Measurements from ENCODE around the gene JKAMP. TPM values are rescaled to one million over a fixed set of nuclear protein-coding genes. Genes with fewer than 3 reads are reported as not detected.

JKAMP gene
- polyA plus RNA-seq, 2 donors: 9.7 to 18.7 TPM

DNA sequence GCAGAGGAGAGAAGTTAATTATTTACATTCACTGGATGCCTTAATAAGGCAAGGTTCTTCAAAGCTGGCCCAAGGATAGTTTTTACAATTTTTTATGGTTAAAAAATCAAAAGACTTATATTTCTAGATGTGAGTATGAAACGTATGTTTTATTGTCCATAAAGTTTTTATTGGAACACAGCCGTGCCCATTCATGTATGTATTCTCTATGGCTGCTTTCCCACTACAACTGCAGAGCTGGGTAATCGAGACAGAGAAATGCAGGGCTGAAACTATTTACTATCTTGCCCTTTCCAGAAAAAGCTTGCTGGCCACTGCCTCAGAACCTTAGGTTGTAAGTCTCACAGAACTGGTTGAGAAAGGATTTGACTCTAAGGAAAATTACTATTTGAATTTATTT, 16.4 kb downstream of the JKAMP start:
- WGBS, 2 donors: 79 to 87% methylated on average over 3 of the region's 3 CpGs
- H3K36me3 ChIP-seq (ENCODE audit: control insufficient read depth in 2 of 2, insufficient read depth in 2 of 2, low read length in 1 of 2): no peaks in the 10 kb centered on the region
- H3K4me3 ChIP-seq (ENCODE audit: low read depth in 1 of 2, low read length in 2 of 2): no peak overlapping the region
- H3K4me1 ChIP-seq (ENCODE audit: control insufficient read depth in 2 of 2, insufficient read depth in 2 of 2, low read length in 1 of 2): no peaks in the 10 kb centered on the region
- no peaks in the 10 kb centered on the region for H3K27me3 ChIP-seq (ENCODE audit: control insufficient read depth in 1 of 2, insufficient read depth in 2 of 2, low read length in 2 of 2)
- H3K27ac ChIP-seq (ENCODE audit: low read depth in 2 of 2, low read length in 1 of 2): no peak overlapping the region
- no peaks in the 10 kb centered on the region for H3K9me3 ChIP-seq (ENCODE audit: control insufficient read depth in 2 of 2, insufficient read depth in 1 of 2, low read depth in 1 of 2, low read length in 1 of 2)

DNA sequence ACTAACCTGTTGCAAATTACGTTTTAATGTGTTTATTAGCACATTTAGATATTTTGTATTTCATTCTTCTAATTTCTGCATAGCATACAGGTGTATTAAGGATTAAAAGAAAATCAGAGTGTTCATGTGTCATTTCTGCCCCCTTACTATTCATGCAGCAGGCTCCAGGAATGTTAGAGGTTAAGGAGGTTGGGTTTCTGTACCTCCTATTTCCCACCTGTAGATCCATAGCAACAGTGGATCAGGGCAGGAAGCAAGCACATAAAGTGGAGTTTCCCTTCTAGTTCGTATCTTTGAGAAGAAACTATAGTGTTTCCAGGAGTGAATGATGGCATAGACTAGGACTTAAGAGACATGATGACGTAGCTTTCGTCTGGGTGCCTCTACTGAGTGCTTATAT, 18.9 kb downstream of the JKAMP start:
- 82 to 87% methylated on average over 4 of the region's 4 CpGs for WGBS, 2 donors
- no peaks in the 10 kb centered on the region for H3K4me1 ChIP-seq (ENCODE audit: control insufficient read depth in 2 of 2, insufficient read depth in 2 of 2, low read length in 1 of 2)
- no peaks in the 10 kb centered on the region for H3K36me3 ChIP-seq (ENCODE audit: control insufficient read depth in 2 of 2, insufficient read depth in 2 of 2, low read length in 1 of 2)
- H3K27ac ChIP-seq (ENCODE audit: low read depth in 2 of 2, low read length in 1 of 2): no peak overlapping the region
- no peaks in the 10 kb centered on the region for H3K27me3 ChIP-seq (ENCODE audit: control insufficient read depth in 1 of 2, insufficient read depth in 2 of 2, low read length in 2 of 2)
- no peaks in the 10 kb centered on the region for H3K9me3 ChIP-seq (ENCODE audit: control insufficient read depth in 2 of 2, insufficient read depth in 1 of 2, low read depth in 1 of 2, low read length in 1 of 2)
- no peak overlapping the region for H3K4me3 ChIP-seq (ENCODE audit: low read depth in 1 of 2, low read length in 2 of 2)

DNA sequence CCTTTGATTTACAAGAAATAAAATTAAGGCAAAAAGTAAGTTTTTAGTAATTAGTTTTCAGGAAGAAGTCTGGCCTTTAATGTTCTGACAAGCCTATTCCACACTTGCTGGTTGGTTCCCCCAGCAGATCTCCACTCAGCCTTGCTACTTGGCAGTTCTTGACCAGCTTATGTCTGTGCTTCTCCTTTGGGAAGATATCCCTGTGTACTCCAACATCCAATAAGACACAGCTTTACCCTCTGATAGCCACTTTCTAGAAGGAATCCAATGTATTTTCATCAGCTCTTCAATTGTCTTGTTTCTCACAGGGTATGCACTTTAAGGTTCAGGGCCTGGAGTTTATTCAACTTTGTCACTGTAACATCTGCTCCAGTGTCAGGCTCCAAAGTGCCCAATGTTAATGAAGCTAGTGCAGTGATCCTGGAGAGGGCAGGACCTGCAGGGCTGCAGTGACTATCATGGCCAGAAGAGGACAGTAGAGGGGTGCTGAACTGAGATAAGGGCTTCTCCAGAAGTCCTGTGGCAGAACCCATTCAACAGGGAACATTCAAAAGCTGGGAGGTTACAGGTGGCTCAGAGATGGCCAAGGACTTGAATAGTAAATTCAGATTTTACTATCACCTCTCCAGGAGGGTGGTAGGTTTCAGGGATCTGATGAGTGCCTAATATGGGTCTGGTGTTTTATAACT, 22.9 kb downstream of the JKAMP start:
- Histone ChIP-seq H3K27me3 (ENCODE audit: control insufficient read depth in 1 of 2, insufficient read depth in 2 of 2, low read length in 2 of 2) (no peaks in the 10 kb centered on the region), H3K9me3 (ENCODE audit: control insufficient read depth in 2 of 2, insufficient read depth in 1 of 2, low read depth in 1 of 2, low read length in 1 of 2) (no peaks in the 10 kb centered on the region), H3K36me3 (ENCODE audit: control insufficient read depth in 2 of 2, insufficient read depth in 2 of 2, low read length in 1 of 2) (no peaks in the 10 kb centered on the region)

DNA sequence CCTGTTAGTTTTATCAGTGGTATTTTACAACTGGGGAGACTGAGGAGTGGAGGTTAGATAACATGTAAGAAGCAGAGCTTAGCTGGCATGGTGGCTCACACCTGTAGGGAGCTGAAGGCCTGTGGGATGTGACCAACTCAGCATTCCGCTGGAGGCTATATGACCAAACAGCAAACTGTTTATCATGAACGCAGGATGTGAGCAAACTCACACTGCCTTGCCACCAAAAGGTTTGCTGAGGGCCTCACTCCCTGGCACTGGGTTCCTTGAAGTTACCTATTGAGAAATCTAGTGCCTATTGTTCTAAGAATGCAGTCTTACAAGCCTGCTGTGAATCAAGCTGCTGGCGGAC, 23.4 kb downstream of the JKAMP start:
- no peaks in the 10 kb centered on the region for H3K4me1 ChIP-seq (ENCODE audit: control insufficient read depth in 2 of 2, insufficient read depth in 2 of 2, low read length in 1 of 2)
- 89% methylated on average over 3 of the region's 3 CpGs for WGBS, 2 donors

More for the DNA sequence above, 22.9 kb downstream of the JKAMP start:
- H3K27ac ChIP-seq (ENCODE audit: low read depth in 2 of 2, low read length in 1 of 2): no peak overlapping the region
- H3K4me3 ChIP-seq (ENCODE audit: low read depth in 1 of 2, low read length in 2 of 2): no peak overlapping the region
- H3K4me1 ChIP-seq (ENCODE audit: control insufficient read depth in 2 of 2, insufficient read depth in 2 of 2, low read length in 1 of 2): no peaks in the 10 kb centered on the region

DNA sequence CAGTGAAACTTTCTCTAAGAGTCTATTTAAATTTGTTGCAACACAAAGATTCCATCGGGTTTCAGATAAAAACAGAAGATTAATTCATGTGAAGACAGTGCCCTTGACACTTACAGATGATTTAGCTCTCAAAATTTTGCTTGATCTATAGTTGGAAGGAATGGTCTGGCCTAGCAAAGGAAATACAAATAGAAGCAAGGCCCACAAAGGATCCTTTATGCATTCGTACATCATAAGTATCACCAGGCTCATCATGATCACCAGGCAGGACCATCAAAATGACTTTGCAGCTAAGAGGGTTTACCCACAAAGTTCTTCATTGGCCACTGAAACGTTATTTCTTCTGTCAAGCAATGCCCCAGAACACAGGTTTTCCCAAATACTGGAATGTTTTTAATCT, 24.8 kb downstream of the JKAMP start:
- H3K27ac ChIP-seq (ENCODE audit: low read depth in 2 of 2, low read length in 1 of 2): no peak overlapping the region
- WGBS, 2 donors: 80 to 85% methylated on average over 3 of the region's 3 CpGs
- H3K36me3 ChIP-seq (ENCODE audit: control insufficient read depth in 2 of 2, insufficient read depth in 2 of 2, low read length in 1 of 2): no peaks in the 10 kb centered on the region
- no peaks in the 10 kb centered on the region for H3K9me3 ChIP-seq (ENCODE audit: control insufficient read depth in 2 of 2, insufficient read depth in 1 of 2, low read depth in 1 of 2, low read length in 1 of 2)
- no peaks in the 10 kb centered on the region for H3K27me3 ChIP-seq (ENCODE audit: control insufficient read depth in 1 of 2, insufficient read depth in 2 of 2, low read length in 2 of 2)
- H3K4me1 ChIP-seq (ENCODE audit: control insufficient read depth in 2 of 2, insufficient read depth in 2 of 2, low read length in 1 of 2): no peaks in the 10 kb centered on the region
- H3K4me3 ChIP-seq (ENCODE audit: low read depth in 1 of 2, low read length in 2 of 2): no peak overlapping the region

More for the DNA sequence above, 23.4 kb downstream of the JKAMP start:
- Histone ChIP-seq H3K9me3 (ENCODE audit: control insufficient read depth in 2 of 2, insufficient read depth in 1 of 2, low read depth in 1 of 2, low read length in 1 of 2) (no peaks in the 10 kb centered on the region), H3K27ac (ENCODE audit: low read depth in 2 of 2, low read length in 1 of 2) (no peak overlapping the region), H3K4me3 (ENCODE audit: low read depth in 1 of 2, low read length in 2 of 2) (no peak overlapping the region), H3K27me3 (ENCODE audit: control insufficient read depth in 1 of 2, insufficient read depth in 2 of 2, low read length in 2 of 2) (no peaks in the 10 kb centered on the region), H3K36me3 (ENCODE audit: control insufficient read depth in 2 of 2, insufficient read depth in 2 of 2, low read length in 1 of 2) (no peaks in the 10 kb centered on the region)

DNA sequence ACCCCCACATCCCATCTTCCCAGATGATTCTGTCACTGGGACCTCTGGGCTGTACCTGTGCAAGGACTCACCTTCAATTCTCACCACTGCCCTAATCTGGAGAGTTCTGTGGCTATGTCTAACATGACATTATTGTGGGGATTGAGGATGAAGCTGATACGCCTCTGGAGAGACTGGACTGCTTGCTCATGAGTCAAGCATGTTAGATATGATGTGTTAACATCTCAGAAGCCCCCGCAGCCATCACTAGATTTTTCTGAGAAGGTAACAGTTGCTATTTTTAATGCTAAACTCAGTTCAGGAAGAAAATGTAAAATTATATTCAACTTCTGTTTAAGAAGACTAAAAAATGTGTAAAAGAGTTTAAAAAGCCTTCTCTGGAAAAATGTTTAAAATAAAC, 25.7 kb downstream of the JKAMP start:
- H3K9me3 ChIP-seq (ENCODE audit: control insufficient read depth in 2 of 2, insufficient read depth in 1 of 2, low read depth in 1 of 2, low read length in 1 of 2): no peaks in the 10 kb centered on the region
- no peaks in the 10 kb centered on the region for H3K27me3 ChIP-seq (ENCODE audit: control insufficient read depth in 1 of 2, insufficient read depth in 2 of 2, low read length in 2 of 2)
- no peaks in the 10 kb centered on the region for H3K4me1 ChIP-seq (ENCODE audit: control insufficient read depth in 2 of 2, insufficient read depth in 2 of 2, low read length in 1 of 2)
- no peaks in the 10 kb centered on the region for H3K36me3 ChIP-seq (ENCODE audit: control insufficient read depth in 2 of 2, insufficient read depth in 2 of 2, low read length in 1 of 2)
- H3K4me3 ChIP-seq (ENCODE audit: low read depth in 1 of 2, low read length in 2 of 2): no peak overlapping the region
- WGBS, 2 donors: 79 to 85% methylated on average over 2 of the region's 2 CpGs
- no peak overlapping the region for H3K27ac ChIP-seq (ENCODE audit: low read depth in 2 of 2, low read length in 1 of 2)

DNA sequence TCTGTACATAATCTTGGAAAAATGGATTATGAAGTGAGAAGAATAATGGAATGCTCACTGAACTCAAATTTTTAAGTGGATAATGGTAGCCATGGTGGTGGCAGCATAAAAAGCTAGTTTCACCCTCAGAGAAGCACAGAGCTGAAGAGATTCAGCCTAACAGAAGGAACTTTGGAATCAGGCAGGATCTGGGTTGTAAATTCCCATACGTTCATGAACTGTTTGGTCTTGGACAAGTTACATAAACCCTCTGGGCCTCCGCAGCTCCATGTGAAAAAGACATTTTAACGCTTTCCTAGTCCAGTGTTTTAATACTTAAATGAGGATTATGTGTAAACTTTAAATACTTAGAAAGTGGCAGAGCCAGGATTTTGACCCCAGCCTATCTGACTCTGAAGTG, 26.6 kb downstream of the JKAMP start:
- no peaks in the 10 kb centered on the region for H3K4me1 ChIP-seq (ENCODE audit: control insufficient read depth in 2 of 2, insufficient read depth in 2 of 2, low read length in 1 of 2)
- H3K4me3 ChIP-seq (ENCODE audit: low read depth in 1 of 2, low read length in 2 of 2): no peak overlapping the region
- no peaks in the 10 kb centered on the region for H3K27me3 ChIP-seq (ENCODE audit: control insufficient read depth in 1 of 2, insufficient read depth in 2 of 2, low read length in 2 of 2)
- no peak overlapping the region for H3K27ac ChIP-seq (ENCODE audit: low read depth in 2 of 2, low read length in 1 of 2)
- H3K36me3 ChIP-seq (ENCODE audit: control insufficient read depth in 2 of 2, insufficient read depth in 2 of 2, low read length in 1 of 2): no peaks in the 10 kb centered on the region
- H3K9me3 ChIP-seq (ENCODE audit: control insufficient read depth in 2 of 2, insufficient read depth in 1 of 2, low read depth in 1 of 2, low read length in 1 of 2): no peaks in the 10 kb centered on the region
- WGBS, 2 donors: 32 to 44% methylated on average over 3 of the region's 3 CpGs

DNA sequence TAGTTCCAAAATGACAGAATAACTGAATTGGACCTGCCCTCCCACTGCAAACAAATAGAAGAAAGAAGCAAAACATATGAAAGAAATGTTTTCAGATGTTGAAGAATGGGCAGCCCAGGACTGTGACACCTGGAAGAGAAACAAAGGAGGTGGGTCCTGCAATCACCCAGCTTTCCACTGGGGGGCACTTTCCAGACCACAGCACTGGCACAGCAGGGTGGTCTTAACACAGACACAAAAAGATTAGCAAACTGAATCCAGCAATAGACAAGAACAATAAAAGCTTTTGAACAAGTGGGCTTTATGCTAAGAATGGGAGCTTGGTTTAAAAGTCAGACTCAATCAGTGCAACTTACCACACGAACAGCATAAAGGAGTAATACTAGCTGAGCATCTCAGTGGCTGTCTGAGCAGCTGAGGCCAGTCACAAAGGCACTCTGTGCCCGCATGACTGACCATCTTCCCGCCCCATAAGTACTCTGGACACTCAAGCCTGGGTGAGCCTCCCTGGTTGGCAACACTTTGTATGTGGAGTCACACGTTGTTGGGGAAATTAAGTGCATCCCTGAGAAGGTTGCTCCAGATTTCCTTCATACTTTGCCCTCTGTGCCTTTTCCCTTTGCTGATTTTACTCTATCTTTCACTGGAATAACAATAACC, 27.7 kb downstream of the JKAMP start:
- H3K27ac ChIP-seq (ENCODE audit: low read depth in 2 of 2, low read length in 1 of 2): no peak overlapping the region
- no peak overlapping the region for H3K4me3 ChIP-seq (ENCODE audit: low read depth in 1 of 2, low read length in 2 of 2)
- no peaks in the 10 kb centered on the region for H3K36me3 ChIP-seq (ENCODE audit: control insufficient read depth in 2 of 2, insufficient read depth in 2 of 2, low read length in 1 of 2)
- no peaks in the 10 kb centered on the region for H3K27me3 ChIP-seq (ENCODE audit: control insufficient read depth in 1 of 2, insufficient read depth in 2 of 2, low read length in 2 of 2)
- no peaks in the 10 kb centered on the region for H3K9me3 ChIP-seq (ENCODE audit: control insufficient read depth in 2 of 2, insufficient read depth in 1 of 2, low read depth in 1 of 2, low read length in 1 of 2)
- WGBS, 2 donors: 62 to 80% methylated on average over 4 of the region's 4 CpGs
- H3K4me1 ChIP-seq (ENCODE audit: control insufficient read depth in 2 of 2, insufficient read depth in 2 of 2, low read length in 1 of 2): no peaks in the 10 kb centered on the region

DNA sequence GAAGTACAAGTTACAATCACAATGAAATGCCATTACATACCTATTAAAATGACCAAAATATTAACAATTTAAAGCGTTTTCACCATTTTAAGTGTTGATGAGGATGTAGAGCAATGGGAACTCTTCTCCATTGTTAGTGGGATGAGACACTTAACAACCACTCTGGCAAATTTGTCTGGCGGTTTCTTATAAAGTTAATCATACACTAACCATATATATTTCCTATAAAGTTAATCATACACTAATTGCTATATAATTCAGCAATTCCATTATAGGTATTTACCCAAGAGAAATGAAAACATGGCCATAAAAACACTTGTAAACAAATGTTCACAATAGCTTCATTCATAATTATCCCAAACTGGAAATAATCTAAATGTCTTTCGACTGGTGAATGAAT, 35.9 kb downstream of the JKAMP start:
- no peaks in the 10 kb centered on the region for H3K36me3 ChIP-seq (ENCODE audit: control insufficient read depth in 2 of 2, insufficient read depth in 2 of 2, low read length in 1 of 2)
- H3K4me1 ChIP-seq (ENCODE audit: control insufficient read depth in 2 of 2, insufficient read depth in 2 of 2, low read length in 1 of 2): no peaks in the 10 kb centered on the region
- H3K27ac ChIP-seq (ENCODE audit: low read depth in 2 of 2, low read length in 1 of 2): no peak overlapping the region
- H3K27me3 ChIP-seq (ENCODE audit: control insufficient read depth in 1 of 2, insufficient read depth in 2 of 2, low read length in 2 of 2): no peaks in the 10 kb centered on the region
- H3K4me3 ChIP-seq (ENCODE audit: low read depth in 1 of 2, low read length in 2 of 2): no peak overlapping the region
- peaks cover 0 to 3% of the 10 kb centered on the region in 2 donors for H3K9me3 ChIP-seq (ENCODE audit: control insufficient read depth in 2 of 2, insufficient read depth in 1 of 2, low read depth in 1 of 2, low read length in 1 of 2)
- 84 to 88% methylated on average over 3 of the region's 3 CpGs for WGBS, 2 donors

DNA sequence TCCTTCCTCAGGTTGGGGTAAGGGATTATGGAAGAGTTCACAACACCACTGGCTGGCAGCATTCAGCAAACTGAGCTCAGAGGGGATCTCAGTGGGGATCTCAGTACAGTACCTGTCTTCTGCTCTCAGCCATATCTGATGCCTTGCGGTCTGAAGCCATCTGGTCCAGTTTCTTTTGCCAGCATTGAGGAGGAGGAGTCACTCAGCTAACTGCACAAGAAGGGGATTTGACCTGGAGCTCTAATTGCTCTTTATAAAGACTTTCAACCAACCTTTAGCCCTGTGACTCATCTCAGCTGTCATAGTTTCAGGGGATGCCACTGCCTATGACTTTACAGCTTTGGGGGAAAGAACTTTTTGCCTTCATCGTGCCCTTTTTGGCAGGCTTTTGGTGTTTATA, 44.9 kb downstream of the JKAMP start:
- no peaks in the 10 kb centered on the region for H3K4me1 ChIP-seq (ENCODE audit: control insufficient read depth in 2 of 2, insufficient read depth in 2 of 2, low read length in 1 of 2)
- H3K4me3 ChIP-seq (ENCODE audit: low read depth in 1 of 2, low read length in 2 of 2): no peak overlapping the region
- no peaks in the 10 kb centered on the region for H3K36me3 ChIP-seq (ENCODE audit: control insufficient read depth in 2 of 2, insufficient read depth in 2 of 2, low read length in 1 of 2)
- H3K27ac ChIP-seq (ENCODE audit: low read depth in 2 of 2, low read length in 1 of 2): no peak overlapping the region
- WGBS, 2 donors: 67 to 71% methylated on average over 2 of the region's 2 CpGs
- H3K27me3 ChIP-seq (ENCODE audit: control insufficient read depth in 1 of 2, insufficient read depth in 2 of 2, low read length in 2 of 2): no peaks in the 10 kb centered on the region
- no peaks in the 10 kb centered on the region for H3K9me3 ChIP-seq (ENCODE audit: control insufficient read depth in 2 of 2, insufficient read depth in 1 of 2, low read depth in 1 of 2, low read length in 1 of 2)
